Measurements from ENCODE around the gene AGER.

DNA sequence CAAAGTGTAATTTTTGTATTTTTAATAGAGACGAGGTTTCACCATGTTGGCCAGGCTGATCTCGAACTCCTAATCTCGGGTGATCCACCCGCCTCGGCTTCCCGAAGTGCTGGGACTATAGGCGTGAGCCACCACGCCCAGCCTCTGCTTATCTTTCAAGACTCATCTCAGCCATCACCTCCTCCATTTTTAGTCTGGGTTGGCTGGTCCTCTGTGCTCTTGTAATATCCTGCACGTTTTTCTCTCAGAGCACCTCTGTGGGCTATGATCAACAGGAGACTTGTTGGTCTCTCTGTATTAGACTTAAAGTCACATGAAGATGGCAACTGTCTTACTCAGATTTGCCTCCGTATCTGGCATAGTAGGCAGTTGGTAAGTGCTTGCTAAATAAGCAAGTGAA lies 32.2 kb upstream of the AGER start:
- TF ChIP-seq SP7 (tag by site-specific recombination; IDR thresholded peaks at IDR 0.05) (no peak), ZNF146 (tag by site-specific recombination; IDR thresholded peaks at IDR 0.05) (no peak), RBAK (tag by site-specific recombination; IDR thresholded peaks at IDR 0.05) (no peak)
